HCT116 (cell line): ENCODE measurements around the gene BRSK1. TPM values are rescaled to one million over a fixed set of nuclear protein-coding genes. Genes with fewer than 3 reads are reported as not detected.

Experiments
- ATAC-seq: fragments of 200-7000 bp; cut with Tn5 transposase; 2 replicates; pipeline ENCODE4 v1.9.1; 2020; ENCODE audit warnings: mild to moderate bottlenecking, moderate library complexity
- BruUV-seq: library from RNA; stranded (reverse); fragments of 400-500 nt; replicated peaks from 2 replicates; lab custom pipeline; 2021; lab: Mats Ljungman, UMichigan
- CTCF ChIA-PET: fragments of 300-600 bp; sonication (Branson Sonifier 250); formaldehyde crosslinking; loops from one replicate; lab custom pipeline; 2021; ENCODE audit warnings: antibody characterized with exemption; lab: Charles Lee
- POLR2A ChIA-PET: fragments of 300-600, 350-600 bp; sonication (Branson Sonifier 250); formaldehyde crosslinking; loops from one replicate; lab custom pipeline; 2021; ENCODE audit warnings: antibody characterized with exemption; lab: Charles Lee
- RAD21 ChIA-PET, 2 experiments: fragments of 300-600 bp; sonication (Branson Sonifier 250); formaldehyde crosslinking; loops; one replicate each; lab custom pipeline; 2023; ENCODE audit warnings: low total read pairs in 2 of 2; ENCODE audit not compliant: uncharacterized antibody in 2 of 2, unreplicated experiment in 2 of 2, low non-redundant PET in 1 of 2; lab: Charles Lee
- DNase-seq: peaks from one replicate; pipeline ENCODE4 v3.0.0-alpha.2; 2010; ENCODE audit warnings: low read depth, low spot score
- H2AFZ ChIP-seq: fragments of 200-600 bp; shearing (Covaris generic), sonication (generic); 2 replicates; pipeline ENCODE4 v1.6.1; 2017; ENCODE audit warnings: low read depth, mixed run types, mixed read lengths, antibody characterized with exemption, low read length; ENCODE audit not compliant: poor library complexity, severe bottlenecking
- H3K27ac ChIP-seq: 2 replicates; pipeline ENCODE4 v1.5.1; 2012; ENCODE audit warnings: low read depth, low read length
- H3K27me3 ChIP-seq: fragments of 200-600 bp; sonication (generic); 2 replicates; pipeline ENCODE4 v1.6.1; 2016; ENCODE audit warnings: mixed run types, low read length, mixed read lengths; ENCODE audit not compliant: insufficient read depth
- H3K36me3 ChIP-seq, 2 experiments: fragments of 200-500 bp in 1 of 2; fragments of 200-600 bp in 1 of 2; sonication (Bioruptor generic) in 1 of 2; sonication (generic) in 1 of 2; 2 replicates each; pipeline versions ENCODE4 v1.5.1 to v1.6.1; 2014 to 2016; ENCODE audit warnings: low read length in 2 of 2, inconsistent platforms in 1 of 2, mixed read lengths in 1 of 2, mixed run types in 1 of 2; ENCODE audit not compliant: insufficient read depth in 2 of 2, control insufficient read depth in 1 of 2
- H3K4me1 ChIP-seq, 2 experiments: fragments of 200-600 bp in 1 of 2; sonication (generic) in 1 of 2; 2 replicates each; pipeline versions ENCODE4 v1.5.1 to v1.6.1; 2012 to 2017; ENCODE audit warnings: low read length in 2 of 2, inconsistent platforms in 1 of 2, mild to moderate bottlenecking in 1 of 2, mixed read lengths in 1 of 2, mixed run types in 1 of 2, moderate library complexity in 1 of 2; ENCODE audit not compliant: insufficient read depth in 2 of 2, control insufficient read depth in 1 of 2
- H3K4me2 ChIP-seq: fragments of 200-600 bp; sonication (generic); 2 replicates; pipeline ENCODE4 v1.6.1; 2017; ENCODE audit warnings: mixed run types, low read length, mixed read lengths
- H3K4me3 ChIP-seq, 2 experiments: fragments of 200-600 bp in 1 of 2; sonication (generic) in 1 of 2; replicated peaks in 1 of 2; 2 replicates each; pipeline ENCODE4 v1.5.1; 2011 to 2016; ENCODE audit warnings: low read length in 2 of 2, control low read depth in 1 of 2, low read depth in 1 of 2, mild to moderate bottlenecking in 1 of 2, mixed read lengths in 1 of 2, mixed run types in 1 of 2
- H3K79me2 ChIP-seq: fragments of 200-600 bp; sonication (generic); 2 replicates; pipeline ENCODE4 v1.6.1; 2017; ENCODE audit warnings: mild to moderate bottlenecking, mixed run types, low read length, moderate library complexity, mixed read lengths; ENCODE audit not compliant: insufficient read depth
- H3K9ac ChIP-seq: fragments of 200-600 bp; sonication (generic); 2 replicates; pipeline ENCODE4 v1.6.1; 2016; ENCODE audit warnings: low read length, mixed read lengths
- H3K9me2 ChIP-seq: fragments of 200-600 bp; sonication (generic), shearing (Covaris generic); 2 replicates; pipeline ENCODE4 v1.6.1; 2017; ENCODE audit warnings: mixed run types, mild to moderate bottlenecking, moderate library complexity; ENCODE audit not compliant: insufficient read depth
- H3K9me3 ChIP-seq, 2 experiments: fragments of 200-500 bp in 1 of 2; fragments of 200-600 bp in 1 of 2; sonication (Bioruptor generic) in 1 of 2; sonication (generic) in 1 of 2; 2 replicates each; pipeline ENCODE4 v1.6.1; 2014 to 2017; ENCODE audit warnings: low read length in 2 of 2, mixed read lengths in 2 of 2, inconsistent platforms in 1 of 2, low read depth in 1 of 2, mild to moderate bottlenecking in 1 of 2, mixed run types in 1 of 2, moderate library complexity in 1 of 2; ENCODE audit not compliant: control insufficient read depth in 1 of 2, insufficient read depth in 1 of 2
- H4K20me1 ChIP-seq: fragments of 200-600 bp; sonication (generic), shearing (Covaris generic); 2 replicates; pipeline ENCODE4 v1.6.1; 2017; ENCODE audit warnings: mixed run types, mild to moderate bottlenecking, moderate library complexity; ENCODE audit not compliant: insufficient read depth
- ATF3 ChIP-seq: IDR thresholded peaks from 2 replicates; pipeline ENCODE4 v1.6.1; 2012
- CEBPB ChIP-seq: IDR thresholded peaks from 2 replicates; pipeline ENCODE4 v1.6.1; 2012; ENCODE audit warnings: low read depth
- ELF1 ChIP-seq: IDR thresholded peaks from 2 replicates; pipeline ENCODE4 v1.6.1; 2012; ENCODE audit warnings: low read depth, borderline replicate concordance
- EZH2 ChIP-seq: fragments of 200-600 bp; sonication (generic); IDR thresholded peaks from 2 replicates; pipeline ENCODE4 v1.6.1; 2017; ENCODE audit warnings: antibody characterized with exemption, mixed run types
- EZH2phosphoT487 ChIP-seq: fragments of 200-600 bp; IDR thresholded peaks from 2 replicates; pipeline ENCODE4 v1.6.1; 2018; ENCODE audit warnings: antibody characterized with exemption, borderline replicate concordance
- FOSL1 ChIP-seq: IDR thresholded peaks from 2 replicates; pipeline ENCODE4 v1.6.1; 2012; ENCODE audit warnings: low read depth
- JUND ChIP-seq: IDR thresholded peaks from 2 replicates; pipeline ENCODE4 v1.6.1; 2012
- MAX ChIP-seq: IDR thresholded peaks from 2 replicates; pipeline ENCODE4 v1.6.1; 2012
- POLR2A ChIP-seq: IDR thresholded peaks from 2 replicates; pipeline ENCODE4 v1.7.0; 2011; ENCODE audit warnings: borderline replicate concordance; ENCODE audit not compliant: insufficient read depth, insufficient read length; ENCODE audit errors: extremely low read depth
- REST ChIP-seq: IDR thresholded peaks from 2 replicates; pipeline ENCODE4 v1.6.1; 2012; ENCODE audit warnings: low read depth
- SIN3A ChIP-seq: IDR thresholded peaks from 2 replicates; pipeline ENCODE4 v1.6.1; 2012; ENCODE audit warnings: low read depth
- SP1 ChIP-seq: IDR thresholded peaks from 2 replicates; pipeline ENCODE4 v1.6.1; 2012; ENCODE audit warnings: low read depth
- TCF7L2 ChIP-seq: IDR thresholded peaks from 2 replicates; pipeline ENCODE4 v1.7.0; 2011; ENCODE audit warnings: borderline replicate concordance, inconsistent platforms; ENCODE audit not compliant: insufficient read depth, insufficient read length; ENCODE audit errors: extremely low read depth
- ZBTB33 ChIP-seq: IDR thresholded peaks from 2 replicates; pipeline ENCODE4 v1.6.1; 2011; ENCODE audit warnings: mild to moderate bottlenecking, low read length, moderate library complexity; ENCODE audit not compliant: insufficient replicate concordance; ENCODE audit errors: extremely low read depth
- ZNF274 ChIP-seq: fragments of 200-500 bp; sonication (Bioruptor generic); IDR thresholded peaks from 2 replicates; pipeline ENCODE4 v1.6.1; 2014; ENCODE audit warnings: mild to moderate bottlenecking, low read depth, low read length, inconsistent platforms
- intact Hi-C: fragments of 100-400 bp; cut with micrococcal nuclease; formaldehyde crosslinking; loops from 2 replicates; pipeline ENCODE4 v1.10.0; 2022
- total RNA-seq: library from RNA; stranded (reverse); gene quantifications from one replicate; pipeline ENCODE4 v1.2.1, GENCODE V29; 2021; ENCODE audit not compliant: unreplicated experiment

BRSK1 gene
- total RNA-seq, 1 experiment from 2014 or later = 33.3 TPM

- H3K4me3 ChIP-seq = no peak overlapping the region
- peaks cover 2 to 12% of the 10 kb centered on the region in 2 experiments; a peak in 3 of 4 replicates for H3K4me1 ChIP-seq
- intact Hi-C loops = no loop called here
- ChIA-PET RAD21 (interaction anchor here in 1 of 2 experiments (0.5 kb wide), 1 partner anchor 46 kb away, joined by 4 read pairs; no protein-coding TSS in a partner anchor), CTCF (no interaction called here), POLR2A (interaction anchor here (0.7 kb wide), 1 partner anchor 655 kb away, joined by 4 read pairs; no protein-coding TSS in a partner anchor)
- no peak for ATAC-seq
- TF ChIP-seq SIN3A (no peak), SP1 (no peak), CEBPB (no peak), FOSL1 (no peak), ELF1 (no peak), TCF7L2 (no peak), JUND (no peak), REST (no peak), ZNF274 (no peak), MAX (no peak), ZBTB33 (no peak), EZH2 (no peak), ATF3 (no peak), POLR2A (no peak), EZH2phosphoT487 (no peak)
- H3K27ac ChIP-seq = no peak overlapping the region
- H3K36me3 ChIP-seq = no peaks in the 10 kb centered on the region
- H3K27me3 ChIP-seq = no peaks in the 10 kb centered on the region
- no peak overlapping the region for H3K9ac ChIP-seq
- no peak for DNase-seq
- H3K9me2 ChIP-seq = no peaks in the 10 kb centered on the region
- no TSS peak for BruUV-seq
- H2AFZ ChIP-seq = no peak overlapping the region
- no peaks in the 10 kb centered on the region for H3K79me2 ChIP-seq
- no peak overlapping the region for H3K4me2 ChIP-seq
- H4K20me1 ChIP-seq = no peaks in the 10 kb centered on the region
- H3K9me3 ChIP-seq = no peaks in the 10 kb centered on the region
Measured at GRCh38 chr19:55358493-55358892, 74.7 kb downstream of the BRSK1 start.
